A549 (cell line): ENCODE measurements around the gene PRDM11. TPM values are rescaled to one million over a fixed set of nuclear protein-coding genes. Genes with fewer than 3 reads are reported as not detected.

ENCODE experiments used
- ATAC-seq, 2 experiments: fragments of 200-7000 bp in 1 of 2; fragments of >200 bp in 1 of 2; cut with Nextera tagmentation in 1 of 2; cut with Tn5 transposase in 1 of 2; 3 replicates each; pipeline versions ENCODE4 v1.8.0 to v1.9.1; 2018 to 2020; ENCODE audit warnings: mild to moderate bottlenecking in 1 of 2, moderate library complexity in 1 of 2
- CTCF ChIA-PET: fragments of 300-600 bp; sonication (Branson Sonifier 250); formaldehyde crosslinking; extraction: SDS; loops from one replicate; lab custom pipeline; 2021; ENCODE audit warnings: antibody characterized with exemption, inconsistent platforms; lab: Yijun Ruan, JAX
- POLR2A ChIA-PET: fragments of 350-600 bp; formaldehyde crosslinking; extraction: SDS; loops from one replicate; lab custom pipeline; 2021; ENCODE audit warnings: antibody characterized with exemption, inconsistent platforms; lab: Yijun Ruan, JAX
- DNase-seq, 2 experiments: peaks; one replicate each; pipeline versions ENCODE4 v3.0.0 to v3.0.0-alpha.2; 2011 to 2016; ENCODE audit warnings: low read depth in 1 of 2, low spot score in 1 of 2
- FAIRE-seq: peaks from 2 replicates; lab custom pipeline; 2011; peaks lifted over from hg19 to GRCh38; lab: Jason Lieb, UNC
- H3K27ac ChIP-seq, 2 experiments: fragments of >200 bp; sonication (Bioruptor Twin); formaldehyde crosslinking; 3 replicates each; pipeline ENCODE4 v1.5.1; 2016 to 2017
- H3K4me1 ChIP-seq: fragments of >200 bp; sonication (Bioruptor Twin); formaldehyde crosslinking; 3 replicates; pipeline ENCODE4 v1.6.1; 2016
- H3K4me2 ChIP-seq: fragments of >200 bp; sonication (Bioruptor Twin); formaldehyde crosslinking; 3 replicates; pipeline ENCODE4 v1.6.1; 2016
- H3K4me3 ChIP-seq: fragments of >200 bp; sonication (Bioruptor Twin); formaldehyde crosslinking; 3 replicates; pipeline ENCODE4 v1.5.1; 2016
- H3K9me3 ChIP-seq: fragments of >200 bp; sonication (Bioruptor Twin); formaldehyde crosslinking; 3 replicates; pipeline ENCODE4 v1.6.1; 2016
- CBX2 ChIP-seq: fragments of 200-600 bp; sonication (generic); IDR thresholded peaks from 2 replicates; pipeline ENCODE4 v1.6.1; 2016; ENCODE audit warnings: low read depth, mild to moderate bottlenecking, borderline replicate concordance
- CBX8 ChIP-seq: fragments of 200-600 bp; sonication (generic); IDR thresholded peaks from 2 replicates; pipeline ENCODE4 v1.6.1; 2016
- CHD4 ChIP-seq: fragments of 200-600 bp; sonication (generic); IDR thresholded peaks from 2 replicates; pipeline ENCODE4 v1.6.1; 2016; ENCODE audit warnings: antibody characterized with exemption, mild to moderate bottlenecking, borderline replicate concordance
- FOSB ChIP-seq: fragments of 250-450 bp; sonication (Bioruptor Pico); IDR thresholded peaks from 2 replicates; pipeline ENCODE4 v1.5.0; 2020; ENCODE audit warnings: mild to moderate bottlenecking, moderate library complexity
- FOSL2 ChIP-seq, 2 experiments: fragments of 450-650 bp in 1 of 2; fragments of >200 bp in 1 of 2; sonication (Bioruptor Twin) in 1 of 2; formaldehyde crosslinking; IDR thresholded peaks; 2 replicates each; pipeline versions ENCODE4 v1.5.0 to v1.6.1; 2016 to 2020; ENCODE audit warnings: mild to moderate bottlenecking in 1 of 2, moderate library complexity in 1 of 2
- GATA3 ChIP-seq: IDR thresholded peaks from 2 replicates; pipeline ENCODE4 v1.6.1; 2012; ENCODE audit warnings: borderline replicate concordance
- HEYL ChIP-seq: fragments of 250-450 bp; sonication (Bioruptor Pico); IDR thresholded peaks from 2 replicates; pipeline ENCODE4 v1.8.0; 2021; ENCODE audit warnings: mild to moderate bottlenecking, moderate library complexity
- HOXA7 ChIP-seq: fragments of 250-450 bp; sonication (Bioruptor Pico); IDR thresholded peaks from 2 replicates; pipeline ENCODE4 v1.5.0; 2020; ENCODE audit warnings: mild to moderate bottlenecking, moderate library complexity
- HOXB5 ChIP-seq: fragments of 250-450 bp; sonication (Bioruptor Pico); IDR thresholded peaks from 2 replicates; pipeline ENCODE4 v1.5.0; 2020; ENCODE audit warnings: mild to moderate bottlenecking, moderate library complexity
- JUN ChIP-seq, 2 experiments: fragments of >200 bp; sonication (Bioruptor Twin); formaldehyde crosslinking; IDR thresholded peaks; 2 replicates in 1 of 2; 3 replicates in 1 of 2; pipeline ENCODE4 v1.6.1; 2016 to 2017
- JUNB ChIP-seq: fragments of >200 bp; sonication (Bioruptor Twin); formaldehyde crosslinking; IDR thresholded peaks from 2 replicates; pipeline ENCODE4 v1.6.1; 2016
- KDM1A ChIP-seq: fragments of 200-600 bp; sonication (generic); IDR thresholded peaks from 2 replicates; pipeline ENCODE4 v1.6.1; 2016; ENCODE audit warnings: low read depth, mild to moderate bottlenecking
- MAFK ChIP-seq: fragments of 450-650 bp; IDR thresholded peaks from 2 replicates; pipeline ENCODE4 v1.6.1; 2014; ENCODE audit not compliant: partially characterized antibody
- MAX ChIP-seq: IDR thresholded peaks from 2 replicates; pipeline ENCODE4 v1.6.1; 2012
- PBX3 ChIP-seq: IDR thresholded peaks from 2 replicates; pipeline ENCODE4 v1.6.1; 2012
- PHF8 ChIP-seq: fragments of 200-600 bp; sonication (generic); IDR thresholded peaks from 2 replicates; pipeline ENCODE4 v1.6.1; 2016; ENCODE audit warnings: low read depth, mild to moderate bottlenecking, antibody characterized with exemption, moderate library complexity, borderline replicate concordance
- RAD21 ChIP-seq, 2 experiments: fragments of >200 bp in 1 of 2; sonication (Bioruptor Twin) in 1 of 2; formaldehyde crosslinking in 1 of 2; IDR thresholded peaks in 1 of 2; conservative IDR thresholded peaks in 1 of 2; 2 replicates in 1 of 2; 3 replicates in 1 of 2; pipeline ENCODE4 v1.6.1; 2012 to 2018; ENCODE audit warnings: inconsistent platforms in 1 of 2
- RCOR1 ChIP-seq: fragments of 150-350 bp; IDR thresholded peaks from 2 replicates; pipeline ENCODE4 v1.6.1; 2014; ENCODE audit warnings: antibody characterized with exemption, low read length, low read depth
- REST ChIP-seq: fragments of 200-600 bp; sonication (generic); IDR thresholded peaks from 2 replicates; pipeline ENCODE4 v1.6.1; 2016; ENCODE audit warnings: antibody characterized with exemption, mild to moderate bottlenecking, moderate library complexity
- RFX5 ChIP-seq: fragments of 450-650 bp; IDR thresholded peaks from 2 replicates; pipeline ENCODE4 v1.7.1; 2014; ENCODE audit warnings: antibody characterized with exemption, mild to moderate bottlenecking, moderate library complexity
- RNF2 ChIP-seq: fragments of 200-600 bp; sonication (generic); IDR thresholded peaks from 2 replicates; pipeline ENCODE4 v1.6.1; 2016; ENCODE audit warnings: low read depth, mild to moderate bottlenecking, antibody characterized with exemption, moderate library complexity, borderline replicate concordance
- USF2 ChIP-seq: fragments of 450-650 bp; IDR thresholded peaks from 2 replicates; pipeline ENCODE4 v1.6.1; 2014; ENCODE audit warnings: antibody characterized with exemption
- ZC3H11A ChIP-seq: fragments of 450-650 bp; IDR thresholded peaks from 2 replicates; pipeline ENCODE4 v1.6.1; 2014; ENCODE audit warnings: antibody characterized with exemption, mild to moderate bottlenecking
- ZSCAN20 ChIP-seq: fragments of 250-450 bp; sonication (Bioruptor Pico); IDR thresholded peaks from 2 replicates; pipeline ENCODE4 v1.8.0; 2022; ENCODE audit warnings: mild to moderate bottlenecking, moderate library complexity
- WGBS: methylation state at CpG from one replicate; pipeline ENCODE4 v1.1.6; 2017; ENCODE audit errors: missing lambda C conversion rate; 5-methylcytosine and 5-hydroxymethylcytosine counted together
- polyA plus RNA-seq, 4 experiments: library from polyadenylated mRNA; depleted of rRNA in 3 of 4; stranded (reverse); fragments of >200 nt; fragmentation: RNase III in 1 of 4; extraction: RNeasy Plus Mini Kit Qiagen cat#74134 plus additional on column Dnase treatment in 1 of 4; gene quantifications; 2 replicates in 3 of 4; 3 replicates in 1 of 4; pipeline ENCODE4 v1.2.3, GENCODE V29; 2011 to 2017

PRDM11 gene
- polyA plus RNA-seq, 2 of the 4 experiments (the other 2 are of a cell fraction): 4.3 to 5.3 TPM

- TF ChIP-seq CBX2 (no peak), REST (no peak), FOSB (CRISPR knock-in tag) (no peak), RNF2 (no peak)
Observed at GRCh38 chr11:45204761-45205160, 58.3 kb downstream of the PRDM11 start (continued).

- ATAC-seq: no peak
- CTCF ChIA-PET: interaction anchor here (1.3 kb wide), 1 partner anchor 10 kb away, joined by 4 read pairs; no protein-coding TSS in a partner anchor
Observed at GRCh38 chr11:45205978-45206377, 59.5 kb downstream of the PRDM11 start.

GRCh38 chr11:45208135-45208534 lies 61.7 kb downstream of the PRDM11 start:
- H3K4me3 ChIP-seq: no peak overlapping the region
- DNase-seq (no peak), ATAC-seq (no peak), FAIRE-seq (no peak)
- POLR2A ChIA-PET: no interaction called here
- H3K4me1 ChIP-seq: no peaks in the 10 kb centered on the region
- 81% methylated on average over 8 of the region's 8 CpGs for WGBS
- H3K9me3 ChIP-seq: no peaks in the 10 kb centered on the region
- H3K4me2 ChIP-seq: no peak overlapping the region
- TF ChIP-seq RCOR1 (no peak), JUN (IDR thresholded peaks at IDR 0.05) (no peak), MAFK (no peak), MAX (no peak), HEYL (no peak), CBX8 (no peak), HOXA7 (no peak), FOSB (CRISPR knock-in tag) (no peak), ZC3H11A (no peak), KDM1A (no peak), GATA3 (no peak), RAD21 (conservative IDR thresholded peaks at IDR 0.05 in 1 of 2, IDR thresholded peaks at IDR 0.05 in 1 of 2) (no peak)
- CTCF ChIA-PET: interaction anchor here (0.6 to 2.0 kb wide), 4 partner anchors 10 to 770 kb away, joined by 3 to 6 read pairs (median 3); no protein-coding TSS in a partner anchor
- H3K27ac ChIP-seq: no peak overlapping the region

More at GRCh38 chr11:45205978-45206377, 59.5 kb downstream of the PRDM11 start:
- Histone ChIP-seq H3K9me3 (no peaks in the 10 kb centered on the region), H3K4me2 (no peak overlapping the region), H3K27ac (no peak overlapping the region), H3K4me1 (no peaks in the 10 kb centered on the region), H3K4me3 (no peak overlapping the region)
- WGBS: 46% methylated on average over 3 of the region's 7 CpGs
- DNase-seq (no peak), FAIRE-seq (no peak)
- TF ChIP-seq JUNB: no peak
- TF ChIP-seq FOSL2 (IDR thresholded peaks at IDR 0.05): no peak
- no peak for TF ChIP-seq FOSL2 (CRISPR knock-in tag; IDR thresholded peaks at IDR 0.05)
- TF ChIP-seq HOXA7: no peak
- TF ChIP-seq RNF2: no peak
- POLR2A ChIA-PET: no interaction called here

GRCh38 chr11:45209000-45209879 lies 62.8 kb downstream of the PRDM11 start:
- Histone ChIP-seq H3K4me3 (no peak overlapping the region), H3K9me3 (no peaks in the 10 kb centered on the region), H3K4me1 (no peaks in the 10 kb centered on the region), H3K4me2 (no peak overlapping the region)
- WGBS: 88% methylated on average over 34 of the region's 35 CpGs
- FAIRE-seq: no peak
- no peak for ATAC-seq
- no peak for TF ChIP-seq ZC3H11A
- TF ChIP-seq CHD4: no peak
- no peak for TF ChIP-seq MAFK
- TF ChIP-seq MAX: no peak
- TF ChIP-seq CBX2: no peak
- TF ChIP-seq RNF2: no peak
- TF ChIP-seq PBX3: no peak
- no peak for TF ChIP-seq CBX8
- TF ChIP-seq ZSCAN20 (CRISPR knock-in tag): no peak
- TF ChIP-seq HEYL: no peak
- TF ChIP-seq HOXB5 (CRISPR knock-in tag): no peak
- TF ChIP-seq USF2: no peak
- no peak for TF ChIP-seq RFX5
- TF ChIP-seq PHF8: no peak
- TF ChIP-seq, all 56 proteins: peak for 0
- ChIA-PET CTCF (interaction anchor here (0.6 to 2.3 kb wide), 8 partner anchors 11 to 771 kb away, joined by 3 to 10 read pairs (median 3); no protein-coding TSS in a partner anchor), POLR2A (no interaction called here)
- no peak overlapping the region for H3K27ac ChIP-seq
- no peak for DNase-seq
